Gastroesophageal sphincter (tissue), 4 donors: Measurements from ENCODE around the gene NLGN1. TPM values are rescaled to one million over a fixed set of nuclear protein-coding genes. Genes with fewer than 3 reads are reported as not detected.

Experiments
- ATAC-seq: fragments of 150-250 bp; one replicate; pipeline ENCODE4 v1.9.1; 2016; ENCODE audit warnings: mild to moderate bottlenecking, moderate library complexity
- H3K27ac ChIP-seq, 4 donors: fragments of 200-600 bp; sonication (generic) in 3 of 4; 1 replicate in 3 of 4; 2 replicates in 1 of 4; pipeline ENCODE4 v1.5.1; 2016 to 2019
- H3K27me3 ChIP-seq: fragments of 200-600 bp; sonication (generic); one replicate; pipeline ENCODE4 v1.5.1; 2019
- H3K36me3 ChIP-seq, 2 donors: fragments of 200-600 bp; sonication (generic); one replicate each; pipeline ENCODE4 v1.5.1; 2019; ENCODE audit warnings: control low read depth in 1 of 2
- H3K4me1 ChIP-seq, 3 donors: fragments of 200-600 bp; sonication (generic); 1 replicate in 2 of 3; 2 replicates in 1 of 3; pipeline ENCODE4 v1.5.1; 2016 to 2019; ENCODE audit warnings: control low read depth in 2 of 3
- H3K4me3 ChIP-seq, 2 donors: fragments of 200-600 bp; sonication (generic); one replicate each; pipeline ENCODE4 v1.5.1; 2019; ENCODE audit warnings: mild to moderate bottlenecking in 1 of 2, moderate library complexity in 1 of 2
- H3K9me3 ChIP-seq, 3 donors: fragments of 200-600 bp; sonication (generic); one replicate each; pipeline ENCODE4 v1.5.1; 2017 to 2019; ENCODE audit warnings: control low read depth in 2 of 3
- EP300 ChIP-seq: sonication (generic); formaldehyde crosslinking; IDR thresholded peaks from one replicate; pipeline ENCODE4 v1.6.1; 2017; ENCODE audit warnings: antibody characterized with exemption, mild to moderate bottlenecking
- POLR2A ChIP-seq, 2 donors: fragments of 450-650 bp; IDR thresholded peaks; one replicate each; pipeline ENCODE4 v1.6.1; 2017; ENCODE audit warnings: antibody characterized with exemption in 2 of 2, mild to moderate bottlenecking in 2 of 2, moderate library complexity in 1 of 2
- POLR2AphosphoS5 ChIP-seq: sonication (generic); formaldehyde crosslinking; IDR thresholded peaks from one replicate; pipeline ENCODE4 v1.6.1; 2017; ENCODE audit warnings: antibody characterized with exemption
- WGBS, 2 donors: methylation state at CpG; one replicate each; pipeline ENCODE4 v1.1.5; 2018; ENCODE audit warnings: low coverage in 1 of 2; 5-methylcytosine and 5-hydroxymethylcytosine counted together
- total RNA-seq, 4 donors: library from RNA; depleted of rRNA; stranded (reverse); fragments of >200 nt; gene quantifications; one replicate each; pipeline ENCODE4 v1.1.0, GENCODE V29; 2016
- TF ChIP-seq, protein P1 (sequence below), 4 experiments: fragments of 200-600 bp in 2 of 4; fragments of 450-650 bp in 2 of 4; sonication (generic) in 1 of 4; IDR thresholded peaks; one replicate each; pipeline ENCODE4 v1.5.1; 2017 to 2019; ENCODE audit warnings: antibody characterized with exemption in 4 of 4, mild to moderate bottlenecking in 2 of 4, moderate library complexity in 2 of 4

NLGN1 gene
- total RNA-seq, 4 donors from 2014 or later, result 13.4 to 26.4 (median 24.0) TPM

DNA sequence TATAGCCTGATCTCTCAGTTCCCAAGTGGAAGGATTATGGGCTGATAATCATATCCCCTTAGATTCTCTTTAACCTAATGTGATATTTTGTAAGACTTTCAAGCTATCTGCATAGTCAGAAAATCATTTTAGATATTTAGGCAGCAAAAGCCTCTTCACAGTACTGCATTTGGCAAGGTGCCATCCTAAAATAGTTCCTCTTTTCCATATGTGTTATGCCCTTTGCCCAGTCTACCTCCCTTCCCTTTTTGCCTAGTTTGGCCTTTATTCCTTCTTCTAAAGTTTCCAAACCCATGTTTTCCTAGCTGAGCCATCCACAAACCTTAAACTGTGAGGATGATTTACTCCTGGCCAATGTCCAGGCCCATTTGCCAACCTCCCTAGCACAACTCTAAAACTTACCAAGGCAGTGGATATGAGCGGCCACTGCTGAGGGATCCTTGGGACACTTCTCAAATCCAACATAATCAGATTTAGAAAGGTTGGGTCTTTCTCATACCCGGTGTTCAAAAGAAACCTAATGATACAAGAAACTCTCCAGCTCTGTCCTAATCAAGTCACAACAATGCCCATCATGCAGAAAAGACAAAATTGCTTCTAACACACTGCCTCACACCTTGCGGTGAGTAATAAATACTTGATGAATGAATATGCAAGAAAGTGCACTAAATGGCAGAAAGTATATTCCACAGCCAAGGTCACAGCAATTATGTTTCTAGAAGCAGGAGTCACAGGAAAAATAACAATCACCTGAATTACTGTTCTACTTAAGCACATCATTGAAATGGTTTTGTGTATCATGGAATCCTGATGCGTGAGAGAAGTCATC is 493.9 kb downstream of the NLGN1 start:
- ATAC-seq, result no peak
- H3K36me3 ChIP-seq, result no peaks in the 10 kb centered on the region
- no peaks in the 10 kb centered on the region for H3K4me1 ChIP-seq
- H3K9me3 ChIP-seq, result no peaks in the 10 kb centered on the region
- TF ChIP-seq POLR2AphosphoS5 (no peak), POLR2A (IDR thresholded peaks at IDR 0.05) (no peak), EP300 (no peak)
- TF ChIP-seq, protein P1, sequence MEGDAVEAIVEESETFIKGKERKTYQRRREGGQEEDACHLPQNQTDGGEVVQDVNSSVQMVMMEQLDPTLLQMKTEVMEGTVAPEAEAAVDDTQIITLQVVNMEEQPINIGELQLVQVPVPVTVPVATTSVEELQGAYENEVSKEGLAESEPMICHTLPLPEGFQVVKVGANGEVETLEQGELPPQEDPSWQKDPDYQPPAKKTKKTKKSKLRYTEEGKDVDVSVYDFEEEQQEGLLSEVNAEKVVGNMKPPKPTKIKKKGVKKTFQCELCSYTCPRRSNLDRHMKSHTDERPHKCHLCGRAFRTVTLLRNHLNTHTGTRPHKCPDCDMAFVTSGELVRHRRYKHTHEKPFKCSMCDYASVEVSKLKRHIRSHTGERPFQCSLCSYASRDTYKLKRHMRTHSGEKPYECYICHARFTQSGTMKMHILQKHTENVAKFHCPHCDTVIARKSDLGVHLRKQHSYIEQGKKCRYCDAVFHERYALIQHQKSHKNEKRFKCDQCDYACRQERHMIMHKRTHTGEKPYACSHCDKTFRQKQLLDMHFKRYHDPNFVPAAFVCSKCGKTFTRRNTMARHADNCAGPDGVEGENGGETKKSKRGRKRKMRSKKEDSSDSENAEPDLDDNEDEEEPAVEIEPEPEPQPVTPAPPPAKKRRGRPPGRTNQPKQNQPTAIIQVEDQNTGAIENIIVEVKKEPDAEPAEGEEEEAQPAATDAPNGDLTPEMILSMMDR (IDR thresholded peaks at IDR 0.05), result no peak
- H3K27me3 ChIP-seq, result no peaks in the 10 kb centered on the region
- H3K27ac ChIP-seq, result no peak overlapping the region
- H3K4me3 ChIP-seq, result no peak overlapping the region
- 80 to 93% methylated on average over 2 to 3 of the region's 4 CpGs for WGBS, 2 donors

GRCh38 chr3:173892547-173892946 is 495.0 kb downstream of the NLGN1 start:
- 39 to 59% methylated on average over 4 of the region's 4 CpGs for WGBS, 2 donors

DNA sequence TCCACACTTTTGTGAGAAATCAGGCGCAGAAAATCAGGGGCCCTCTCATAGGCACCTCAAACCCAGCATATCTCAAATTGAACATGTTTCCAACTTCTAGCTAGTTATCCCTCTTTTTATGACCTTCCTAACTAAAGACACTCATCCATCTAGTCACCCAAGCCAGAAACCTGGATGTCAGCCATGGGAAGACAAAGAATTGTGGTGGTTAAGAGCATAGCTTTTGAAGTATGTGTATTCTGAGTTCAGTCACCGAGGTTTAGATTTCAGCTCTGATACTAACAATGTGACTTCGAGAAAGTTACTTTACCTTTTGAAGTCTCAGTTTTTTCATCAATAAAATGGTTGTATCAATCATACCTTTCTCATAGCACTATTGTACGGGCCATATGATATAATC is 495.5 kb downstream of the NLGN1 start:
- Histone ChIP-seq H3K4me3 (no peak overlapping the region), H3K36me3 (no peaks in the 10 kb centered on the region), H3K27me3 (no peaks in the 10 kb centered on the region), H3K27ac (no peak overlapping the region), H3K9me3 (no peaks in the 10 kb centered on the region), H3K4me1 (no peaks in the 10 kb centered on the region)
- ATAC-seq, result no peak
- 78 to 92% methylated on average over 4 of the region's 4 CpGs for WGBS, 2 donors
- no peak for TF ChIP-seq POLR2AphosphoS5
- TF ChIP-seq, protein P1 (IDR thresholded peaks at IDR 0.05), result no peak
- no peak for TF ChIP-seq POLR2A (IDR thresholded peaks at IDR 0.05)
- no peak for TF ChIP-seq EP300

More at GRCh38 chr3:173892547-173892946, 495.0 kb downstream of the NLGN1 start:
- no peaks in the 10 kb centered on the region for H3K4me1 ChIP-seq
- no peaks in the 10 kb centered on the region for H3K36me3 ChIP-seq
- no peaks in the 10 kb centered on the region for H3K27me3 ChIP-seq
- H3K4me3 ChIP-seq, result no peak overlapping the region
- ATAC-seq, result no peak
- no peak overlapping the region for H3K27ac ChIP-seq
- TF ChIP-seq POLR2A (IDR thresholded peaks at IDR 0.05) (no peak), EP300 (no peak), POLR2AphosphoS5 (no peak)
- TF ChIP-seq, protein P1 (IDR thresholded peaks at IDR 0.05), result no peak
- H3K9me3 ChIP-seq, result no peaks in the 10 kb centered on the region

GRCh38 chr3:173893835-173894234 is 496.3 kb downstream of the NLGN1 start:
- 92 to 100% methylated on average over 2 of the region's 2 CpGs for WGBS, 2 donors
- TF ChIP-seq POLR2A (IDR thresholded peaks at IDR 0.05) (no peak), EP300 (no peak), POLR2AphosphoS5 (no peak)
- TF ChIP-seq, protein P1 (IDR thresholded peaks at IDR 0.05), result no peak
- no peak overlapping the region for H3K27ac ChIP-seq
- no peaks in the 10 kb centered on the region for H3K4me1 ChIP-seq
- no peak for ATAC-seq
- H3K4me3 ChIP-seq, result no peak overlapping the region
- no peaks in the 10 kb centered on the region for H3K36me3 ChIP-seq
- H3K9me3 ChIP-seq, result no peaks in the 10 kb centered on the region
- no peaks in the 10 kb centered on the region for H3K27me3 ChIP-seq

GRCh38 chr3:173897631-173898030 is 500.1 kb downstream of the NLGN1 start:
- TF ChIP-seq POLR2AphosphoS5, result no peak
- TF ChIP-seq POLR2A (IDR thresholded peaks at IDR 0.05), result no peak
- TF ChIP-seq, protein P1 (IDR thresholded peaks at IDR 0.05), result no peak
- TF ChIP-seq EP300, result no peak
- ATAC-seq, result no peak
- Histone ChIP-seq H3K9me3 (no peaks in the 10 kb centered on the region), H3K4me1 (no peaks in the 10 kb centered on the region), H3K27ac (no peak overlapping the region), H3K4me3 (no peak overlapping the region), H3K27me3 (no peaks in the 10 kb centered on the region), H3K36me3 (no peaks in the 10 kb centered on the region)
